RWPE1 (cell line): ENCODE data around the gene PAIP1.

Source experiments
- CTCF ChIA-PET: fragments of 350-600 bp; sonication (Branson Sonifier 250); formaldehyde crosslinking; extraction: SDS; loops from one replicate; lab custom pipeline; 2021; lab: Yijun Ruan, JAX
- POLR2A ChIA-PET: fragments of 400-600 bp; formaldehyde crosslinking; extraction: SDS; loops from one replicate; lab custom pipeline; 2020; ENCODE audit warnings: antibody characterized with exemption; ENCODE audit not compliant: low non-redundant PET; lab: Yijun Ruan, JAX
- DNase-seq: peaks from one replicate; pipeline ENCODE4 v3.0.0; 2012; ENCODE audit warnings: low spot score
- H3K27ac ChIP-seq: fragments of 450-650 bp; 2 replicates; pipeline ENCODE4 v1.5.1; 2017
- CTCF ChIP-seq: fragments of 450-650 bp; conservative IDR thresholded peaks from 2 replicates; pipeline ENCODE4 v1.5.1; 2017; ENCODE audit warnings: low read depth, mild to moderate bottlenecking

Gene PAIP1

GRCh38 chr5:43571237-43571636 is 14.4 kb upstream of the PAIP1 start:
- DNase-seq = no peak
- CTCF ChIA-PET = no interaction called here
- POLR2A ChIA-PET = no interaction called here
- no peak for TF ChIP-seq CTCF
- H3K27ac ChIP-seq = no peak overlapping the region

- ChIA-PET CTCF (no interaction called here), POLR2A (no interaction called here)
- no peak for TF ChIP-seq CTCF
- no peak for DNase-seq
- no peak overlapping the region for H3K27ac ChIP-seq
Measured at GRCh38 chr5:43570450-43571158, 13.7 kb upstream of the PAIP1 start.

GRCh38 chr5:43569236-43569746 is 12.4 kb upstream of the PAIP1 start:
- ChIA-PET POLR2A (no interaction called here), CTCF (no interaction called here)
- H3K27ac ChIP-seq = no peak overlapping the region
- no peak for TF ChIP-seq CTCF
- no peak for DNase-seq

GRCh38 chr5:43567967-43568366 is 11.1 kb upstream of the PAIP1 start:
- DNase-seq = no peak
- ChIA-PET POLR2A (no interaction called here), CTCF (no interaction called here)
- no peak for TF ChIP-seq CTCF
- no peak overlapping the region for H3K27ac ChIP-seq

- TF ChIP-seq CTCF = no peak
- H3K27ac ChIP-seq = no peak overlapping the region
- ChIA-PET CTCF (no interaction called here), POLR2A (no interaction called here)
- no peak for DNase-seq
Measured at GRCh38 chr5:43565043-43565442, 8.2 kb upstream of the PAIP1 start.

GRCh38 chr5:43564289-43564850 is 7.5 kb upstream of the PAIP1 start:
- CTCF ChIA-PET = no interaction called here
- no peak overlapping the region for H3K27ac ChIP-seq
- TF ChIP-seq CTCF = no peak
- no peak for DNase-seq
- POLR2A ChIA-PET = no interaction called here
